Fibroblast of mammary gland (primary cell): ENCODE results near the gene CUL3.
A peak's percentile ranks its signal among the peaks of the same experiment; 100 is the strongest.

ENCODE experiments used
- DNase-seq: peaks from one replicate; pipeline ENCODE4 v3.0.0-alpha.2; 2010; ENCODE audit warnings: low read depth
- H3K4me3 ChIP-seq: 2 replicates; pipeline ENCODE4 v1.5.1; 2011; ENCODE audit warnings: low read depth, mild to moderate bottlenecking, low read length, moderate library complexity; ENCODE audit not compliant: control insufficient read depth
- CTCF ChIP-seq: conservative IDR thresholded peaks from 2 replicates; pipeline ENCODE4 v1.5.1; 2011; ENCODE audit warnings: low read depth, low read length, inconsistent platforms; ENCODE audit not compliant: control insufficient read depth, insufficient read depth

CUL3 gene

GRCh38 chr2:224585211-224586088 lies at the start of gene CUL3:
TSS of gene CUL3 (minus strand) at chr2:224585363. CDS start at chr2:224585009, 354 bp downstream.
- no peak for TF ChIP-seq CTCF
- peak within 1 kb of the TSS; percentile 87 for H3K4me3 ChIP-seq
- peak; percentile 96 for DNase-seq

DNA sequence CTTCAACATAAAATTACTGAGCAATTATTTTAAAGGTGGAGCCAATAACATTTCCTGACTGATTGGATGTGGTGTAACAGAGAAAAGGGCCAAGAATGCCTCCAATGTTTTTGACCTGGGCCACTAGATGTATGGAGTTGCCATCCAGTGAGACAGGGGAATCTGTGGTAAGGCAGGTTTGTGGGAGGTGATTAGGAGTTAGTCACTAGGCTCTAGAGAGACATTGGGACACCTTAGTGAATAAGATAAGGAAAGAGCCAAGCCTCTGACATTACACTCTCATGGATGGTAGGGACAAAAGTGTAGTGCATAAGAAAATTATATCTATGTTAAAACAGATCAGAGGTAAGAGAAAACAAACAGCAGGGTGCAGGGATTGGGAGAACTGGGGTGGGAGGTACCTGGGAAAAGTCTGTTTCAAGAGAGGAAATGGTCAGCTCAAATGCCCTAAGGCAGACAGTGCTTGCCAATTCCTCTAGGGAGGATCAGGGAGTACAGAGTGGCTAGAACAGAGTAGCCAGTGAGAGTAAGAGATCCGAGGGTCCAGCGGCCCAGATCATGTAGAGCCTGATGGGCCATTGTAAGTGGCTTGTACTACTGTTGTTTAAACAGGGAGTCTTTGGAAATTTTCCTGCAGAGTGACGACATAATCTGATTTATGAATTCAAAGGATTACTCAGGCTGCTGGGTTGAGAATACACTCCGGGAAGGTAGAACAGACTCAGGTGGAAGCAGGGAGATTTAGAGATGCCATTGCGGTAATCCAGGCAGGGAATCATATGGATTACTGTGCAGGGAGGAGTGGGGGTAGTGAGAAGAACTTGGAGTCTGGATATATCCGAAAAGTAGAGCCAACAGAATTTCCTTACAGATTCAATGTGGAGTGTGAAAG lies 45.7 kb upstream of the CUL3 start:
- peak; percentile 6 for DNase-seq
- TF ChIP-seq CTCF: no peak
- no peak overlapping the region for H3K4me3 ChIP-seq

DNA sequence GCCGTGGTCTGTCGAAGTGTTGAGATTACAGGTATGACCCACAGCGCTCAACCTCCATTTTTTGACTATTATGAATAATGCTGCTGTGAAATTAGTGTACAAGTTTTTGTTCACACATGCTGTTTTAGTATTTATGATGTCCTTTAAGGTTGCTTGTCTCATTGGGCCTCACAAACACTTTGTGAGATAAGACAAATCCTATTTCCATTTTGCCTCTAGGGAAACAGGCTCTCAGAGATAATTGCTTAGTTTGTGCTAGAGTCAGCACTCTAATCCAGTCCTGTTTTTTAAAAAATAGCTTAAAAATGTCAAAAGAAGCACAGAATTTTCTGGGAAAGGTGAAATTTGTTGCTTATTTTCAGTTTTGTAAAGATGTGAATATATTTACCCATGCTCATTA lies 43.3 kb upstream of the CUL3 start:
- no peak for TF ChIP-seq CTCF
- no peak overlapping the region for H3K4me3 ChIP-seq

GRCh38 chr2:224626735-224627134 lies 41.6 kb upstream of the CUL3 start:
- DNase-seq: no peak
- no peak for TF ChIP-seq CTCF
- no peak overlapping the region for H3K4me3 ChIP-seq

More for the DNA sequence above, 43.3 kb upstream of the CUL3 start:
- no peak for DNase-seq

GRCh38 chr2:224613543-224614286 lies 28.6 kb upstream of the CUL3 start:
- DNase-seq: no peak
- no peak for TF ChIP-seq CTCF
- no peak overlapping the region for H3K4me3 ChIP-seq

GRCh38 chr2:224612578-224612977 lies 27.4 kb upstream of the CUL3 start:
- DNase-seq: peak; percentile 4
- TF ChIP-seq CTCF: no peak
- H3K4me3 ChIP-seq: no peak overlapping the region
